ENCODE measurements around the gene ADNP2. TPM values are rescaled to one million over a fixed set of nuclear protein-coding genes. Genes with fewer than 3 reads are reported as not detected.

ADNP2 gene
- total and polyA plus RNA-seq, 2 donors: 11.2 to 23.7 TPM

DNA sequence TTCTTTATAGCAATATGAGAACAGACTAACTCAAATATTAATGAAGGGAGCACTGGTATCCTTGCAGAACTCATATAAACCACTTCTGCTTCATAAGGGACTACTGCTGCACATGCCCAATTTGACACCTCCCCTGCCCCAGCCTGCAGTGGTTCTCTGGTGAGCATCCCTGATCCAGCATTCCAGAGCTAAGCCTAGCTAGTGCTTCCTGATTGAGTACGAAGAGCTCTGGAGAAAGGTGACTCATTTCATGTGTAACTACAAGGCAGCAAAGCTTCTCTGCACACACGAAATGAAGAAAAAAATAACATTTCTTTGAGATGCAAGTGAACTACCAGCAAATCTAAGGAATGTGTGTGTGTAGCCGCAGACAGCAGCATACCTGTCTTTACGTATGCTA is 22.8 kb upstream of the ADNP2 start:
- no peak overlapping the region for H3K4me3 ChIP-seq (ENCODE audit: low read depth, low read length)
- WGBS: 77% methylated on average over 4 of the region's 4 CpGs
- no peak overlapping the region for H3K27ac ChIP-seq (ENCODE audit: low read depth)
- no peak for DNase-seq (ENCODE audit: extremely low spot score)
- no peaks in the 10 kb centered on the region for H3K36me3 ChIP-seq (ENCODE audit: insufficient read depth)
- no peaks in the 10 kb centered on the region for H3K4me1 ChIP-seq (ENCODE audit: insufficient read depth)

- no peak for DNase-seq (ENCODE audit: extremely low spot score)
- H3K4me1 ChIP-seq (ENCODE audit: insufficient read depth): no peaks in the 10 kb centered on the region
- no peak overlapping the region for H3K4me3 ChIP-seq (ENCODE audit: low read depth, low read length)
- H3K27ac ChIP-seq (ENCODE audit: low read depth): no peak overlapping the region
- H3K36me3 ChIP-seq (ENCODE audit: insufficient read depth): no peaks in the 10 kb centered on the region
- 60% methylated on average over 2 of the region's 2 CpGs for WGBS
Observed at GRCh38 chr18:80088036-80088435, 21.0 kb upstream of the ADNP2 start.

DNA sequence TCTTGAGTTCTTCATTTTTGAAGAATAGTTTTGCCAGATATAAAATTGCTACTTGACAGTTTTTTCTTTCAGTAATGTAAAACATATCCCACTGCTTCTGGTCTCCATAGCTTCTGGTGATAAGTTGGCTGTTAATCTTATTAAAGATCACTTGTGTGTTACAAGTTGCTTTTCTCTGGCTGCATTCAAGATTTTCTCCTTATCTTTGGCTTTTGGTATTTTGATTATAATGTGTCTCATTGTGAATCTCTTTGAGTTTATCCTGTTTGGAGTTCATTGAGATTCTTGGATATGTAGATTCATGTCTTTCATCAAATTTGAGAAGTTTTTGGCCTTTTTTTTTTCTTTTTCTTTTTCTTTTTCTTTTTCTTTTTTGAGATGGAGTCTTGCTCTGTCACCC is 20.2 kb upstream of the ADNP2 start:
- H3K27ac ChIP-seq (ENCODE audit: low read depth): no peak overlapping the region
- H3K36me3 ChIP-seq (ENCODE audit: insufficient read depth): no peaks in the 10 kb centered on the region
- DNase-seq (ENCODE audit: extremely low spot score): no peak

GRCh38 chr18:80095414-80095813 is 13.6 kb upstream of the ADNP2 start:
- Histone ChIP-seq H3K36me3 (ENCODE audit: insufficient read depth) (no peaks in the 10 kb centered on the region), H3K4me1 (ENCODE audit: insufficient read depth) (no peaks in the 10 kb centered on the region), H3K27ac (ENCODE audit: low read depth) (no peak overlapping the region), H3K4me3 (ENCODE audit: low read depth, low read length) (no peak overlapping the region)
- WGBS: 81% methylated on average over 7 of the region's 7 CpGs
- no peak for DNase-seq (ENCODE audit: extremely low spot score)

More for the DNA sequence above, 20.2 kb upstream of the ADNP2 start:
- Histone ChIP-seq H3K4me3 (ENCODE audit: low read depth, low read length) (no peak overlapping the region), H3K4me1 (ENCODE audit: insufficient read depth) (no peaks in the 10 kb centered on the region)

DNA sequence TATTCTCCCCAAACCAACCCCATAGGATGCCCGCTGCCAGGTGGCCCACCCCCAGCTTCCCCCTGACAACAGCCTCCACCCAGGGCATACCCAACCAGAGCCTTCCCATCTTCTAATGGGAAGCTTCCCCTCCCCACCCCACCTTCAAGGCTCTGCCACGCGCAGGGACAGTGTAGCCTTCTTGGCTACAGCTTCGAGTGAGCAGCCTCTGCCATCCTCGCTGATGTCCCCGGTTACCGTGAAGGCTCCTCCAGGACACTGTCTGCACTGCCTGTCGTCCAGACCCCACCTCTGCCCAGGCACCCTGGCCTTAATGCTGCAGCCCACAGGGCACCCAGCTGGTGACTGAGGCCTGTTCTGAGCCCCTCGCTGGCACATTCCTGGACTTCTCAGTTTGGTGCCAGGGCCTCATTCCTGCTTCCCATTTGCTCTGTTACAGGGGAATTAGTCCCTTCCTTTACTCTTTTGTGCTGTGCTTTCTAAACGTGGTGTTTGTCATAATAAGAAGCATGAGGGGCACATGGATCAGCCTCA is 13.0 kb upstream of the ADNP2 start:
- 87% methylated on average over 10 of the region's 10 CpGs for WGBS
- DNase-seq (ENCODE audit: extremely low spot score): no peak
- no peak overlapping the region for H3K4me3 ChIP-seq (ENCODE audit: low read depth, low read length)
- H3K4me1 ChIP-seq (ENCODE audit: insufficient read depth): no peaks in the 10 kb centered on the region
- no peak overlapping the region for H3K27ac ChIP-seq (ENCODE audit: low read depth)
- H3K36me3 ChIP-seq (ENCODE audit: insufficient read depth): no peaks in the 10 kb centered on the region

GRCh38 chr18:80097201-80097600 is 11.9 kb upstream of the ADNP2 start:
- H3K27ac ChIP-seq (ENCODE audit: low read depth): no peak overlapping the region
- no peaks in the 10 kb centered on the region for H3K4me1 ChIP-seq (ENCODE audit: insufficient read depth)
- WGBS: 97% methylated on average over 9 of the region's 9 CpGs
- no peak for DNase-seq (ENCODE audit: extremely low spot score)
- H3K36me3 ChIP-seq (ENCODE audit: insufficient read depth): no peaks in the 10 kb centered on the region
- no peak overlapping the region for H3K4me3 ChIP-seq (ENCODE audit: low read depth, low read length)

DNA sequence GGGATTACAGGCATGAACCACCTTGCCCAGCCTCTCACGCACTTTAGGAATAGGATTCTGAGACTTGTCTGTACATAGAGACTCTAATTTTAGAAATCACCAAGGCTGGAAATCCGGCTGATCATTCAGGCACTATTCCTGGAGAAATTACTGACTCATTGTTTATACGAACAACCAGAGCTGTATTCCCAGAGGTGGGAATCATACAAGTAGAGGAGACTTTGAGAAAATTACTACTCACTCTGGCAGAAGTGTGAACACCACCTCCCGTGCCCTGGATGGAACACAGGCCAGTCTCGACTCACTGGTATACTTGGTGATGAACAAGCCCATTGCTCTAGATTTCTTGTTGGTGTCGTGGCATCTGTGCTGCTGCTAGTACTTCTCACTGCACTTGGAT is 5.8 kb upstream of the ADNP2 start:
- 34% methylated on average over 6 of the region's 6 CpGs for WGBS
- H3K27ac ChIP-seq (ENCODE audit: low read depth): no peak overlapping the region
- DNase-seq (ENCODE audit: extremely low spot score): no peak

DNA sequence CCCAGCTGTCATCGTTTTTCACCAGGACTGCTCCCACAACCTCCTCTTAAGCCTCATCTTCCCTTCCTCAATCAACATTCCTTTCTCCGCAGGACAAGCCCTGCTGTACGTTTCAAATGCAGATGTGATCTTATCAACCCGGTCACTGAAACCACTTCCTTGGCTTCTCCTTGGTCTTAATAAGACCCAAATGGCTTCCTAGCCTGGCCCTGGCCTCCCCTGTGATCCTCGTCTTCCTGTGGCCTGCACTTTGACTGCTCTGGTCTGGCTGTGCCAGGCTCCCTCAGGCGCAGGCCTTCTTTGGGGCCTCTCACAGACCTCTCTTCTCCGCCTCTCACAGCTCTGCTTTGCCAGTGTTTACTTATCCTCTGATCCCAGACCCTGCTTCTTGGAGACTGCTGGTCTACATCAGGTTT is 4.7 kb upstream of the ADNP2 start:
- no peaks in the 10 kb centered on the region for H3K36me3 ChIP-seq (ENCODE audit: insufficient read depth)
- 25% methylated on average over 7 of the region's 7 CpGs for WGBS
- no peaks in the 10 kb centered on the region for H3K4me1 ChIP-seq (ENCODE audit: insufficient read depth)
- no peak for DNase-seq (ENCODE audit: extremely low spot score)
- H3K27ac ChIP-seq (ENCODE audit: low read depth): no peak overlapping the region
- no peak overlapping the region for H3K4me3 ChIP-seq (ENCODE audit: low read depth, low read length)

More for the DNA sequence above, 5.8 kb upstream of the ADNP2 start:
- Histone ChIP-seq H3K36me3 (ENCODE audit: insufficient read depth) (no peaks in the 10 kb centered on the region), H3K4me3 (ENCODE audit: low read depth, low read length) (no peak overlapping the region), H3K4me1 (ENCODE audit: insufficient read depth) (no peaks in the 10 kb centered on the region)

GRCh38 chr18:80105369-80106167 is 3.5 kb upstream of the ADNP2 start:
- H3K27ac ChIP-seq (ENCODE audit: low read depth): no peak overlapping the region
- 79% methylated on average over 13 of the region's 13 CpGs for WGBS
- H3K4me3 ChIP-seq (ENCODE audit: low read depth, low read length): no peak overlapping the region
- no peak for DNase-seq (ENCODE audit: extremely low spot score)
- no peaks in the 10 kb centered on the region for H3K36me3 ChIP-seq (ENCODE audit: insufficient read depth)
- H3K4me1 ChIP-seq (ENCODE audit: insufficient read depth): no peaks in the 10 kb centered on the region

- Histone ChIP-seq H3K36me3 (ENCODE audit: insufficient read depth) (no peaks in the 10 kb centered on the region), H3K4me1 (ENCODE audit: insufficient read depth) (no peaks in the 10 kb centered on the region), H3K27ac (ENCODE audit: low read depth) (peak overlapping the region; percentile 39), H3K4me3 (ENCODE audit: low read depth, low read length) (no peak overlapping the region)
- 50% methylated on average over 6 of the region's 6 CpGs for WGBS
- DNase-seq (ENCODE audit: extremely low spot score): no peak
Observed at GRCh38 chr18:80106482-80107051, 2.5 kb upstream of the ADNP2 start.

DNA sequence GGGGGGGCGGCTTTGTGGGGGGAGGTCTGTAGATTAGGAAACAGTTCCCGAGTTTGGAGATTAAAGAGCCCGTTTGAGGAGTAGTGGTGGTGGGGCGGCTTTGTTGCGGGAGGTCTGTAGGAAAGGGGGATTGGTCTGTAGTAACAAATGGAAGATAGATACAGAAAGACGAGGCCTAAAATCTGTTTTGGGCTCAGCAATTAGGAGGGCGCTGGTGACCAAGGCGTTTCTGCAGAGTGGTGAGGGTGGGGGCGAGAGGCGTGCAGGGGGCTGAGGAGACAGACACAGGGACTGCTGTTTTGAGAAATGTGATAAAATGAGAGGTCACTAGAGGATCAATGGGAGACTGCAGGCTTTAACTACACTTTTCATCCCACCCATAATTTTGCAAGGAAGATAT is 1.6 kb upstream of the ADNP2 start:
- 63% methylated on average over 10 of the region's 10 CpGs for WGBS
- no peak for DNase-seq (ENCODE audit: extremely low spot score)
- H3K4me1 ChIP-seq (ENCODE audit: insufficient read depth): no peaks in the 10 kb centered on the region
- no peak overlapping the region for H3K4me3 ChIP-seq (ENCODE audit: low read depth, low read length)
- peak overlapping the region; percentile 51 for H3K27ac ChIP-seq (ENCODE audit: low read depth)
- H3K36me3 ChIP-seq (ENCODE audit: insufficient read depth): no peaks in the 10 kb centered on the region

GRCh38 chr18:80108121-80108536 is 933 bp upstream of the ADNP2 start:
- Histone ChIP-seq H3K4me1 (ENCODE audit: insufficient read depth) (no peaks in the 10 kb centered on the region), H3K36me3 (ENCODE audit: insufficient read depth) (no peaks in the 10 kb centered on the region), H3K27ac (ENCODE audit: low read depth) (peak overlapping the region; percentile 15), H3K4me3 (ENCODE audit: low read depth, low read length) (no peak overlapping the region)
- 92% methylated on average over 23 of the region's 23 CpGs for WGBS
- no peak for DNase-seq (ENCODE audit: extremely low spot score)

- no peak for DNase-seq (ENCODE audit: extremely low spot score)
- Histone ChIP-seq H3K4me1 (ENCODE audit: insufficient read depth) (no peaks in the 10 kb centered on the region), H3K36me3 (ENCODE audit: insufficient read depth) (no peaks in the 10 kb centered on the region), H3K27ac (ENCODE audit: low read depth) (peak overlapping the region; percentile 89), H3K4me3 (ENCODE audit: low read depth, low read length) (peak overlapping the region; percentile 98)
- under 1% methylated on average over 34 of the region's 34 CpGs for WGBS
Observed at GRCh38 chr18:80109676-80110078, 615 bp downstream of the ADNP2 start.

GRCh38 chr18:80112624-80113248 is 3.7 kb downstream of the ADNP2 start:
- whole genome bisulfite sequencing: 15% methylated on average over 1 of the region's 1 CpG
- no peaks in the 10 kb centered on the region for H3K36me3 ChIP-seq (ENCODE audit: insufficient read depth)
- H3K4me1 ChIP-seq (ENCODE audit: insufficient read depth): no peaks in the 10 kb centered on the region
- no peak overlapping the region for H3K4me3 ChIP-seq (ENCODE audit: low read depth, low read length)
- peak; percentile 20 for DNase-seq (ENCODE audit: extremely low spot score)
- no peak overlapping the region for H3K27ac ChIP-seq (ENCODE audit: low read depth)

Data from urinary bladder (tissue), 4 donors.